HL-60/S4 treated with phorbol 12-myristate 13-acetate at 8.2 ng/mL for 4 days and 3 days (cell line): ENCODE data around the gene GPATCH3.
"Not testable (repeated sequence)": the region's sequence is repeated elsewhere in the genome, so short reads cannot be mapped to it uniquely, and the experiment has no call there.

ENCODE experiments used
- in situ Hi-C: fragments of 300-500 bp; cut with MboI; formaldehyde crosslinking; loops from 2 replicates; pipeline ENCODE4 v1.15.0; 2022; ENCODE audit warnings: low sequenced_read_pairs

Gene GPATCH3, protein sequence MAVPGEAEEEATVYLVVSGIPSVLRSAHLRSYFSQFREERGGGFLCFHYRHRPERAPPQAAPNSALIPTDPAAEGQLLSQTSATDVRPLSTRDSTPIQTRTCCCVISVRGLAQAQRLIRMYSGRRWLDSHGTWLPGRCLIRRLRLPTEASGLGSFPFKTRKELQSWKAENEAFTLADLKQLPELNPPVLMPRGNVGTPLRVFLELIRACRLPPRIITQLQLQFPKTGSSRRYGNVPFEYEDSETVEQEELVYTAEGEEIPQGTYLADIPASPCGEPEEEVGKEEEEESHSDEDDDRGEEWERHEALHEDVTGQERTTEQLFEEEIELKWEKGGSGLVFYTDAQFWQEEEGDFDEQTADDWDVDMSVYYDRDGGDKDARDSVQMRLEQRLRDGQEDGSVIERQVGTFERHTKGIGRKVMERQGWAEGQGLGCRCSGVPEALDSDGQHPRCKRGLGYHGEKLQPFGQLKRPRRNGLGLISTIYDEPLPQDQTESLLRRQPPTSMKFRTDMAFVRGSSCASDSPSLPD

DNA sequence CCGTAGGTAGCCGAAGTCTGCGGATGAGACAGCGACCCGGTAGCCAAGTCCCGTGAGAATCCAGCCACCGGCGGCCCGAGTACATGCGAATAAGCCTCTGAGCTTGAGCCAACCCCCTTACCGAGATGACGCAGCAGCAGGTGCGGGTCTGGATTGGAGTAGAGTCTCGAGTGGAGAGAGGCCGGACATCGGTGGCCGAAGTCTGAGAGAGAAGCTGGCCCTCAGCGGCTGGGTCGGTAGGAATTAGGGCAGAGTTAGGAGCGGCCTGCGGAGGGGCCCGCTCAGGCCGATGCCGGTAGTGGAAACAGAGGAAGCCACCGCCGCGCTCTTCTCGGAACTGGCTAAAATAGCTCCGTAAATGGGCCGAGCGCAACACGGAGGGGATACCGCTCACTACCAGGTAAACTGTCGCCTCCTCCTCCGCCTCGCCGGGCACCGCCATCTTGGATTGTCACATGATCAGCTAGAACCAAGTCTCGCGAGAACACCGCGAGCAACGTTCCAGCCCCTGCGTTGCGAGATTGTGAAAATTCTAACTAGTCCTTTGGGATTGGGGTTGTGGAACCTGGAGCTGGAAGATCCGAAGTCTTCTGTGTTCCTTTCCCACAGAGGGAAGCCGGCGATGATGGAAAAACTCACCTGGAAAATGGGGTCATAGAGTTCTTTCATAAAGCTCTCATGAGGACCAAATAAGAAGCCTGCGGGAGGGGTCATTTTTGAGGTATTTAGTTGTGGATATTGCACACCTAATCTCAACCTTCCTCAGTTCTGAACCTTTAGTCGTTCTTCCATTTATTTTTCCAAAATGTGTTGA is at the start of gene GPATCH3:
TSS of gene GPATCH3 (minus strand) at position 467 of the 814 bp plus-strand sequence. CDS start at position 442, 25 bp downstream.
- in situ Hi-C loops: no loop called here

DNA sequence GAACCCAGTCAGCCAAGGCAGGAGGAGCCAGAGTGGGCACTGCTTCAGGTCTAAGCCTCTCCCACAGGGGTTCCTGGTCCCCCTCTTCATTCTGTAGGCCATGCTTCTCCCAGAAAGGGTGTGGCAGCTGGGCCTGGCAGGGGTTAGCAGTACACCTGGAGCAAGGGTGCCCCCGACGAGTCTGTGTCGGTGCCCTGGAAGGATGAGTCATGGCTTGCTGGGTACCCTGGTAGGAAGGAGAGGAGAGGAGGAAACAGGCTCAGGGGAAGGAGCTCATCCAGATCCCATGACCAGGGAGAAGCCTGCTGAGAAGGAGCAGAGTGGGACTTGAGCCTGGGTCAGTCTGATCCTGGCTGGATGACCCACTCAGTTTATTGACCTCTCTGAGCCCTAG is 49.7 kb upstream of the GPATCH3 start:
- in situ Hi-C loops: no loop called here

DNA sequence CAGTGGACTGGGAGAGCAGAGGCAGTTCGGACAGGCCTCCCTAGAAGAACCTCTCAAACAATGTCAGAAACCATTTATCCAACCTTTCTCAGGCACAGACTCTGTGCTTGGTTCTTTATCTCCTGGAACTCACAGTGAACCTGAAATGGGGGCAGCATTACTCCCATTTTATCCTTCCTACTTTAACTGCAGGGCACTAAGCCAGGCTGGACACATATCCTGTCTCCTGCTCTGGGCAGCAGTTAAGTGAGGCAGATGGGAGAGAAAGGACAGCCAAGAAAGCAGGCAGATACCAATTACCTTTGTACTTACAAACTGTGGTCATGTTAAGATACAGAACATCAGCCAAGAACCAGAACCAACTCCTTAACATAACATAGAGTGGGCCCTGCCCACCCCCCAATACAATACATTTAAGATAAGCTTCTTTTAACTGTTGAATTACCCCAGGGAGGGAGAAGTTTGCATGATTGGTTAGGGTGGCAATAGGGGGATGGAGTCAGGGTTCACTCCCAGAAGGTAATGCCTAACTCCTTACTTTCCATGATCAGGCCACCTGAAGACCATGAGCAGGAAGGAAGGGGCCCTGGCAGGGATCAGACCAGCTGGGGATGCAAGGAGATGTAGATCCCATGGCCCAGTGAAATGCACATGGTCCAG is 49.1 kb upstream of the GPATCH3 start:
- in situ Hi-C loops: no loop called here

DNA sequence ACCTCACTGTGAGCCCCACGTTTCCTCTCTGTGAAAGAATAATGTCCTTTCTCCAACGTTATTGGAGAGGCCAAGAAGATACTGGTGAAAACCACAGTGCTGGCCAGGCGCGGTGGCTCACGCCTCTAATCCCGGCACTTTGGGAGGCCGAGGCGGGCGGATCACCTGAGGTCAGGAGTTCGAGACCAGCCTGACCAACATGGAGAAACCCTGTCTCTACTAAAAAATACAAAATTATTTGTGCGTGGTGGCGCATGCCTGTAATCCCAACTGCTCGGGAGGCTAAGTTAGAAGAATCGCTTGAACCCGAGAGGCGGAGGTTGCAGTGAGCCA is 48.4 kb upstream of the GPATCH3 start:
- in situ Hi-C loops: not testable (repeated sequence)

DNA sequence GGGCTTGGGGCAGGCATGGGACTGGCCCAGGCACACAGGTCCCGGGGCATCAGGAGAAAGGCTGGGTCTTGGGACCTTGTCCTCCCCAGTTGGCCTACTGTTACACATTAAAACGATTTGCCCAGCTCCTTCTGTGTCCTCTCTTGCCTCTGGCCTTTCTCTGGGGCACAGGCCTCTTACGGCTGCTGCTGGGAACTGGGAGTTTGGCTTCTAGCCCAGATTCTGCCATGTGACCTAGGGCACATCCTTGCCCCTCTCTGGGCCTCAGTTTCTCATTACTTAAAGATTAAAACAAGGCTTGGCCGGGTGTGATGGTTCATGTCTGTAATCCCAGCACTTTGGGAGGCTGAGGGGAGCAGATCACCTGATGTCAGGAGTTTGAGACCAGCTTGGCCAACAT is 46.0 kb upstream of the GPATCH3 start:
- in situ Hi-C loops: no loop called here

DNA sequence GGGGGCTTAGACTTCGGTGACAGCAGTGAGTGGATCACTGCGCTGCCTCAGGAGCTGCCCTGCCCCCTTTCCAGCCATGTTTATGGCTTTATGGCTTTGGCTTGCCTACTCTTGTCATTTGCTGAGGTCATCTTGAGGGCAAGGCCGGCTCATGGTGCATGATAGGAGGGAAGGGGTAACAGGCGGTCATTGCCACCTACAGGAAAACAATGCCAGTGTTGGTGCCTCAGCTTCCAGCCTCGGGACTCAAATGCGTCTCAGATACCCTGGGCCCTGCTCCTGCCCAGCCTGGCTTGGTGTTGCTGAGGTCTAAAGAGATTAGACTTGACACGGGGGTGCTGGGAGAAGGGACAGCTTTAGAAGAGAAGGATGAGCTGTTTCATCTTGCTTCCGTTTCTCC is 45.5 kb upstream of the GPATCH3 start:
- in situ Hi-C loops: no loop called here

DNA sequence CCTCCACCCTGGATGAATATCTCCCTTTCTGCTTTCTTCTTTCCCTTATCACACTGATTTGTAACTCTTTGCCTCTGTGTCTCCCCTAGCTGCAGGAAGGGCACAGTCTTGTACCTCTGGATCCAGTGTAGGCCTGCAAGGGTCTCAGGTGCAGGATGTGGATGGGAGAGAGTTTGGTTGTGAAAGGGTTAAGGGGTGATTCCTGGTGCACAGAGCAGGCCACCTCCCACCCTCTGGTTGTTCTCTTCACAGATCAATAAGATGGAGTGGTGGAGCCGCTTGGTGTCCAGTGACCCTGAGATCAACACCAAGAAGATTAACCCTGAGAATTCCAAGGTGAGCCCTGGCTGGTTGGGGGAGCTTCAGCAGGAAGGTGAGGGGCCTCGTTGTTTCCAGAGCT is 44.9 kb upstream of the GPATCH3 start:
- in situ Hi-C loops: no loop called here

DNA sequence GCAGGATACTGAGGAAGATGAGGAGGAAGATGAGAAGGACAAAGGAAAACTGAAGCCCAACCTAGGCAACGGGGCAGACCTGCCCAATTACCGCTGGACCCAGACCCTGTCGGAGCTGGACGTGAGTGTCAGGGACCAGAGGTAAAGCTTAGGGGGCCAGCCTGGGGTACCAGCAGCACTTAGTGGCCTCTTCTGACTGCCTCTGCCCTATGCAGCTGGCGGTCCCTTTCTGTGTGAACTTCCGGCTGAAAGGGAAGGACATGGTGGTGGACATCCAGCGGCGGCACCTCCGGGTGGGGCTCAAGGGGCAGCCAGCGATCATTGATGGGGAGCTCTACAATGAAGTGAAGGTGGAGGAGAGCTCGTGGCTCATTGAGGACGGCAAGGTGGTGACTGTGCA is 42.4 kb upstream of the GPATCH3 start:
- in situ Hi-C loops: no loop called here

DNA sequence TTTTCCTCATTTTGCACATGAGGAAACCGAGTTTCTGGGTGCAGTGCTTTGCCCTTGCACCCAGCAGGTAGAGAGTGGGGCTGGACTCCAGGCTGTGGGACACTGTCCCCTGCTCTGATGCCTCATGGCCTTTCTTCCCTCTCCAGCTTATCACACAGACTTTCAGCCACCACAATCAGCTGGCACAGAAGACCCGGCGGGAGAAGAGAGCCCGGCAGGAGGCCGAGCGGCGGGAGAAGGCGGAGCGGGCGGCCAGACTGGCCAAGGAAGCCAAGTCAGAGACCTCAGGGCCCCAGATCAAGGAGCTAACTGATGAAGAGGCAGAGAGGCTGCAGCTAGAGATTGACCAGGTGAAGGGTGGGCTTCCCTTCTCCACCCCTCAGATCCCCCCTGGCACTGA is 41.0 kb upstream of the GPATCH3 start:
- in situ Hi-C loops: no loop called here

DNA sequence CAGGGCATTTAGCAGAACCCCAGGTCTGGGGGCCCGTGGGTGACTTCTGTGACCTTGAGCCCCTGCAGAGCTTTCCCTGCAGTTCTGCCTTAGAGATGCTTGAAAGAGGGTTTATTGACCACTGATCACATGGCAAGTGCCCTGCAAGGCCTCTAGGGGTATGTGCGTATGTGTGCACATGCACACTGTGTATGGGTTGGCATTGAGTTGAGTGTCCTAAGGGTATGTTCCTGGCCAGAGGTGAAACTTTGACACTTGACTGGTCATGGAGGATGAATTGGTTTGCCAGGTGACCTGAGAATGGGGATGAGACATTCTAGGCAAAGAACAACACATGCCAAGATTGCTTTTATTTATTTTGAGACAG is 38.4 kb upstream of the GPATCH3 start:
- in situ Hi-C loops: no loop called here

DNA sequence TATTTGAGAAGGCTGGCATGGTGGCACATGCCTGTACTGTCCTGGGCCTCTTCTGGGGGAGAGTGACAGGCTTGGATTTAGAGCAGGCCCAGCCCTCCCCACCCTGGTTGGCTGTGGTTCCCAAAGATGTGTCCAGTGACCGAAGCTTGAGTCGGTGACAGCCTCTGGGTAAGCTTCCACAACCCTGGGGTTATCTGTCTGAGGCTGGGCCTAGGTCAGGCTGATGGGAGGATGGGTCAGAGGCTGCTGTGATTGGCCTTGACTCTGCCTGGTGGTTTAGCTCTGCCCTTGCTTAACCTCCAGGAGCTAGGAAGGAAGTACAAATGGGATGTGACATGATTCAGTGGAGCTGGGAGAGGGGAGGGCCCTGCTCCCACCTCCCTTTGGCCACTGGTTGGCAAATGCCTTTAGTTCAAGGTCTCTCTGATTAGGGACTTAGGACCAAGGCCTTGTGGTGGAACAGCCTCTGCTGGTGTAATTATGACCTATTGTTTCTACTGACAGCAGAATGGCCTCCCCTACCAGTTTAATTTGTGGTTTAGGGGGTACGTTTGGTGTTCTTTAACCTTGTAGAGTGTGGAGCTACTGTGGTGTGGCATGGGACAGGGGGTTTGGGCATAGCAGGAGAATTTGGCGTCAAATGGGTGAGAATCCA is 37.9 kb upstream of the GPATCH3 start:
- in situ Hi-C loops: no loop called here

DNA sequence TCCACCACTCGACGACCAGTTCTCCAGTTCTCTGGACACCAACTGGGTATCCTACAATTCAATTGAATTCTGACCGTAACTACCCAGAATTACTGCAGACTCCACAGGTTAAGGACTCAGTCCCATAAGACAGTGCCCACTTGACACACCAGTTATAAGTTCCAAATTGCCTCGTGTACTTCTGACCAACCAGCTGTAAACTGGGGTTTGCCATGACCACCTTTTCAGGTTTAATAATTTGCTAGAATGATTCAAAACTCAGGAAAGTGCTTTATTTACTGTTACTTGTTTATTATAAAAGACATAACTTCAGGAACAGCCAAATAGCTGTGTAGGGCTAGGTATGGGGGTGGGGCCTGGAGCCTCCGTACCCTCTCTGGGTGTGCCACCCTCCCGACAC is 36.6 kb upstream of the GPATCH3 start:
- in situ Hi-C loops: no loop called here

DNA sequence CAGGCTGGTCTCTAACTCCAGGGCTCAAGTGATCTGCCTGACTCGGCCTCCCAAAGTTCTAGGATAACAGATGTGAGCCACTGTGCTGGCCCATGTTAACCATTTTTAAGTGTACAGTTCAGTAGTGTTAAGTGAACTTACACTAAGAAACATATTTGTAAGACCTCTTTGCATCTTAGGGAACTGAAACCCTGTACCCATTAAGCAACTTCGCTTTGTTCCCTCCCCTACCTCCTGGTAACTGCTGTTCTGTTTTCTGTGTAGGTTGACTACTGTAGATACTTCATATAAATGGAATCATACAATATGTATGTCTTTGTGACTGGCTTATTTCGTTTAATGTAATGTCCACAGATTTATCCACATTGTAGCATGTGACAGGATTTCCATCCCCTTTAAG is 32.3 kb upstream of the GPATCH3 start:
- in situ Hi-C loops: no loop called here

DNA sequence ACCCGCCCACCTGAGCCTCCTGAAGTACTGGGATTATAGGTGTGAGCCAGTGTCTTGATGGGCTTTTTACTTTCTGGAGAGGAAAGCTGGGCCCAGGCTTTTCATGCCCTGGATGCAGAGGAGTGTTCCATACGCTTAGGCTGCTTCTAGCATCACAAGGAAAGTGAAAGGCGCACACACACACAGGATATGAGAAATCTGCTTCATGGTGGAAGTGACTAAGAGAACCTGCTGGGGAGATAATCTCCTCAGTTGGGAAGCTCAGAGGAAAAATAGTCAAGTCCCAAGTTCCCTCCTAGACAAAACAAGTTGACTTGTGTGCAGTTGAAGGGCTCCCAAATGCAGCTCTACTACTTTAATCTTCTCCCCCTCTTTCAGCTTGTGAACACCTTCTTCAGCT is 23.4 kb upstream of the GPATCH3 start:
- in situ Hi-C loops: no loop called here

DNA sequence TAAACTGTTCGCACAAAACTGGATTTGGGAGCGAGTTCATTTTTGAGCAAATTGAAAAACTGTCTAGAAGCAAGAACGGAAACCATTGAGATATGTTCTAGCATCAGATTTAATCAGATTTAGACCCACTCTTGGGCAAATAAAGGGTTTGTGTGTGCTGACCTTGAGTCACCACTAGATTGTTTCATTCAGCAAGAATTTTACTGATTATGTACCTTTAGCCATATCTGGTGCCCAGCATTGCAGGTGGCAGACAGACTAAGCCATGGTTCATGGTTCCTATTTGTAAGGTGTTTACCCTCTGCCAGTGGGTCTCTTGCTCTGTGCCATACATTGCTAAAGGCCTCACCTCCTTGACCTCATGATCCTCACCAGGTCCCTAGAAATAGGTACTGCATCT is 22.6 kb upstream of the GPATCH3 start:
- in situ Hi-C loops: no loop called here

DNA sequence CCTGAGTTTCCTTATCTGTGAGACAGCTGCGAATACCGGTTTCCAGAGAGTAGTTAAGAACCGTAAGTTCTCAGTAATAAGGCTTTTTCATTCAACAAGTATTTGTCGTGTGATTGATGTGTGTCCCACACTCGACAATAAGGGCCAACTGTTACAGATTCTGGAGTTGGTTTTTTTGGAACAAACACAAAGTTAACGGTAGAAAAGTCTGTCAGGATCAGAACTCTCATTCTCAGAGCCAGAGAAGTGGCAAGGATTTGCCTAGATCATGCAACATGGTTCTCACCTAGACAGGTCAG is 22.1 kb upstream of the GPATCH3 start:
- in situ Hi-C loops: no loop called here

DNA sequence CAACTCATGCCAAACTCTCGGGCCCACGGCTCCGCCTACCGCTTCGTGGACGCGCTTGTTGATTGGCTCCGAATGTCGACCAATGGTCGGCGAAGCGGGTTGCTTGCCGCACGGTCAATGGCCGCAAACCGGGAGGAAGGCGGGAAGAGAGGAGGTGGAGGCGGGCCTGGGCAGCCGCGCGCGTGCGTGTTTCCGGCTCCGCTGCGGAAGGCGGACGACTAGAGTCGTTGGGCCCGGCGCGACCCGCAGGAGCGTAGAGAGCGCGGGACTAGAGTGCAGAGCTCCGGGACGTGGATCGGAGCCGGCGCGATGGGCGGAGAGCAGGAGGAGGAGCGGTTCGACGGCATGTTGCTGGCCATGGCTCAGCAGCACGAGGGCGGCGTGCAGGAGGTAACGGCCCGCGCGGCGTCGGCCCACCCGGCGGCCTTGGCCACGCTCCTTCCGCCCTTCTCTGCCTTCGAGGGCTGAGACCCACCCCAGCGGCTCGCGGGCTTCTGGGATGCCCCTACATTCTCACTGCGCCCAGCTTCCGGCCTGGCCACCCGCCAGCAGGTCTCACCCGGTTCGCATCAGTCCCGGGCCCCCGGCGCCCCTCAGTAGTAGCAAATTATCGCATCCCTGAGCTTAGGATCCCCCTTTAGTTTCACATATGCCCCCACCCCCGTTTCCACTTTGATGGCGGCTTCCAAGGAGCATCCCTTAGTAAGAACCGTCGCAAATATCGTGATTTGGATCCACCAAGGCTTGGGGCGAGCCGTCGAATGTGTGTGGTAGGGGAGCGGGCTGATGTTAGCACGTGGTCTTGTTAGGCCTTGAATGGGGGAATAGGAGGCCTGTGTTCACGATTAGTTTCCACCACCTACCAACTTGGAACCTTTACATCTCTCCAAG is 21.5 kb upstream of the GPATCH3 start, which contains the start of gene NUDC:
TSS of gene NUDC (plus strand) at position 204 of the 891 bp plus-strand sequence. CDS start at position 310, 106 bp downstream.
- in situ Hi-C loops: no loop called here

DNA sequence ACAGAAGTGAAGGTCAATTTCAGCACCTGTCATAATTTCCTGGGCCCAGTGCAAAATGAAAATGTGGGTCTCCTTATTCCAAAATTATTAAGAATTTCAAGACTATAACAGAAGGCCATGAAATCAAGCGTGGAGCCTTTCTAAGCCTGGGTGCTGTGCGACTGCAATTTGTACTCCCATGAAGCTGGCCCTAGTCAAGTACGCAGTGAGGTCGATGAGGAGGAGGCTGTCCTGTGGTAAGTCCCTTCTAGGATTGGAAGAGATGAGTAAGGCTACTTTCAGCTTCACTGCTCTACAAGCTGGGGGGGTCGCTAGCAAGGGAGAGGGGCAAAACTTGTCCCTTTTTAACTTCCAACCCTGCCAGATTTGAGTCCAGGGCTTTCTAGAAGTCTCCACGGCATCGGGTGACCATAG is 20.9 kb upstream of the GPATCH3 start:
- in situ Hi-C loops: no loop called here

DNA sequence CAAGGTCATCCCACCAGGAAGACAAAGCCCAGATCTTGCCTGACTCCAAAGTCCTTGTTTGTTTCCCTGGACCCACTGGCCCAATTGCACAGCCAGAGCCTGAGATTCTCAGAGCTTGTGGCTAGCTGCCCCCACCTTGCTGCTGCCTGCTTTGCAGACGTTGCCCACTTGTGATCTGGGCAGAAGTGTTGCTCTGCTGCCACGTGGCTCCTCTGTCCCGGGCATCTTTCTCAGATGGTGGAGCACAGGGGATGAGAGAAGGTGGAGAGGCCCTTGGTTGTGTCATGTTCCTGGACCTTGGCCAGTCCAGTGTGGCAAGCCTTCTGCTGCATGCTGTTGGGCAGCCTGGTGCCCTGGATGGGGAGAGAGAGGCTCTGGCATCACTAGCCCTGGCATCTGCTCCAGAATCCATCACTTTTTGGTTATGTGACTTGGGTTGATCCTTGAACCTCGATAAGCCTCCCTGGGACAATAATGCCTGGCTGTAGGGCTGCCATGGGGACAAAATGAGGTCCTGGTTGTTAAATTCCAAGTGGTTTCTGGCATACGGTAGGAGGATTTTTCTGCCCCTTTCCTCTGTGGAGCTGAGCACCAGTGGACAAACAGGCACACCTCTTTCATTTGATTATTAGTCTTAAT is 15.1 kb upstream of the GPATCH3 start:
- in situ Hi-C loops: no loop called here
